K562 (cell line): ENCODE results near the gene FAM98C. TPM values are rescaled to one million over a fixed set of nuclear protein-coding genes. Genes with fewer than 3 reads are reported as not detected.
A peak's percentile ranks its signal among the peaks of the same experiment; 100 is the strongest.

ENCODE experiments used
- BCLAF1 ChIP-seq, 2 experiments: fragments of 450-650 bp in 1 of 2; IDR thresholded peaks; 2 replicates each; pipeline ENCODE4 v1.6.1; 2011 to 2017; ENCODE audit warnings: low read depth in 2 of 2, antibody characterized with exemption in 1 of 2, borderline replicate concordance in 1 of 2, low read length in 1 of 2, mild to moderate bottlenecking in 1 of 2, mixed read lengths in 1 of 2; ENCODE audit not compliant: control insufficient read depth in 1 of 2
- CC2D1A ChIP-seq: fragments of 450-650 bp; IDR thresholded peaks from 2 replicates; pipeline ENCODE4 v1.6.1; 2017; ENCODE audit warnings: mild to moderate bottlenecking
- CTCF ChIP-seq, 3 experiments: IDR thresholded peaks in 2 of 3; conservative IDR thresholded peaks in 1 of 3; 2 replicates each; pipeline ENCODE4 v1.5.1; 2011 to 2012; ENCODE audit warnings: low read length in 3 of 3, mild to moderate bottlenecking in 3 of 3, control low read depth in 2 of 3, improper control_type of control experiment in 1 of 3, inconsistent platforms in 1 of 3, low read depth in 1 of 3, mixed read lengths in 1 of 3, moderate library complexity in 1 of 3; ENCODE audit not compliant: insufficient read depth in 2 of 3
- ELK1 ChIP-seq: sonication (generic); formaldehyde crosslinking; IDR thresholded peaks from 2 replicates; pipeline ENCODE4 v1.8.1; 2022; ENCODE audit warnings: missing genetic modification reagents
- ELK3 ChIP-seq: fragments of 450-650 bp; formaldehyde crosslinking; IDR thresholded peaks from 2 replicates; pipeline ENCODE4 v1.4.0; 2020; ENCODE audit warnings: mild to moderate bottlenecking
- ESRRA ChIP-seq: fragments of 450-650 bp; IDR thresholded peaks from 2 replicates; pipeline ENCODE4 v1.6.1; 2014; ENCODE audit warnings: low read depth, mild to moderate bottlenecking, moderate library complexity, borderline replicate concordance
- HNRNPK ChIP-seq: fragments of 200-400 bp; formaldehyde crosslinking; IDR thresholded peaks from one replicate; pipeline ENCODE4 v1.6.1; 2018; ENCODE audit warnings: mild to moderate bottlenecking, low read depth, low read length; ENCODE audit not compliant: poor library complexity, severe bottlenecking
- KDM1A ChIP-seq, 2 experiments: fragments of 450-650 bp; IDR thresholded peaks; 2 replicates each; pipeline ENCODE4 v1.6.1; 2016; ENCODE audit warnings: mild to moderate bottlenecking in 2 of 2
- MTA2 ChIP-seq: fragments of 450-650 bp; IDR thresholded peaks from 2 replicates; pipeline ENCODE4 v1.6.1; 2016; ENCODE audit warnings: low read depth
- OTX1 ChIP-seq: fragments of 450-650 bp; formaldehyde crosslinking; IDR thresholded peaks from 2 replicates; pipeline ENCODE4 v1.4.0; 2022; ENCODE audit warnings: mild to moderate bottlenecking
- PATZ1 ChIP-seq: fragments of 250-450 bp; sonication (Bioruptor Pico); IDR thresholded peaks from 2 replicates; pipeline ENCODE4 v1.5.0; 2020; ENCODE audit warnings: mild to moderate bottlenecking, borderline replicate concordance
- RCOR1 ChIP-seq, 2 experiments: IDR thresholded peaks; 2 replicates each; pipeline ENCODE4 v1.6.1; 2012; ENCODE audit warnings: low read depth in 2 of 2, low read length in 2 of 2, borderline replicate concordance in 1 of 2, improper control_type of control experiment in 1 of 2
- ZBTB8A ChIP-seq: fragments of 450-650 bp; IDR thresholded peaks from 2 replicates; pipeline ENCODE4 v1.6.1; 2018; ENCODE audit warnings: mild to moderate bottlenecking, moderate library complexity; ENCODE audit not compliant: partially characterized antibody
- ZNF217 ChIP-seq: sonication (generic); formaldehyde crosslinking; IDR thresholded peaks from 2 replicates; pipeline ENCODE4 v1.8.0; 2022; ENCODE audit warnings: mild to moderate bottlenecking, missing genetic modification reagents
- polyA plus RNA-seq, 8 experiments: library from polyadenylated mRNA; depleted of rRNA in 4 of 8; stranded (reverse) in 5 of 8; unstranded in 3 of 8; fragments of >200 nt; fragmentation: Nextera tagmentation in 2 of 8; fragmentation: Illumina TruSeq in 1 of 8; extraction: Ambion mirVana in 2 of 8; extraction: Trizol in 1 of 8; gene quantifications; 2 replicates each; pipeline versions ENCODE4 v1.2.1 to v1.2.3, GENCODE V29; 2011 to 2014; ENCODE audit warnings: inconsistent platforms in 1 of 8, missing spikeins in 1 of 8
- total RNA-seq, 7 experiments: library from RNA; depleted of rRNA in 6 of 7; stranded (reverse); fragments of >200 nt in 6 of 7; fragmentation: Illumina TruSeq in 2 of 7; extraction: Trizol in 2 of 7; gene quantifications; 2 replicates each; pipeline versions ENCODE4 v1.2.1 to v1.2.3, GENCODE V29; 2011 to 2021; ENCODE audit warnings: low replicate concordance in 1 of 7

FAM98C gene
- total and polyA plus RNA-seq, 9 of the 15 experiments (the other 6 are each of a cell fraction or from before 2014, with no cell fraction given): 1.7 to 43.8 (median 13.7) TPM

- TF ChIP-seq KDM1A (IDR thresholded peaks at IDR 0.05): no peak
- no peak for TF ChIP-seq BCLAF1 (IDR thresholded peaks at IDR 0.05; ENCODE audit: borderline replicate concordance in 1 of 2, control insufficient read depth in 1 of 2, low read depth in 2 of 2, low read length in 1 of 2)
- TF ChIP-seq ZNF217 (CRISPR knock-in tag): no peak
- peak; percentile 93 for TF ChIP-seq ESRRA
- TF ChIP-seq CTCF (IDR thresholded peaks at IDR 0.05 in 2 of 3, conservative IDR thresholded peaks at IDR 0.05 in 1 of 3; ENCODE audit: insufficient read depth in 2 of 3, low read depth in 1 of 3, low read length in 3 of 3): peak in 2 of 3 experiments; percentile 2 to 9; a peak in 1 of 6 replicates
- no peak for TF ChIP-seq ELK3 (CRISPR knock-in tag)
- TF ChIP-seq ZBTB8A: no peak
- no peak for TF ChIP-seq ELK1 (CRISPR knock-in tag)
- TF ChIP-seq OTX1: no peak
- no peak for TF ChIP-seq PATZ1 (CRISPR knock-in tag)
- TF ChIP-seq RCOR1 (IDR thresholded peaks at IDR 0.05; ENCODE audit: borderline replicate concordance in 1 of 2, low read depth in 2 of 2, low read length in 2 of 2): peak in 1 of 2 experiments; percentile 17; a peak in 1 of 4 replicates
- no peak for TF ChIP-seq HNRNPK
- TF ChIP-seq MTA2: no peak
- TF ChIP-seq CC2D1A: no peak
These were observed 49.8 kb downstream of the FAM98C start (continued) for GRCh38 chr19:38452430-38453366.
